Retinal pigment epithelial cell (primary cell): Measurements from ENCODE around the gene SLC30A2.

Experiments
- DNase-seq: peaks from one replicate; pipeline ENCODE4 v3.0.0-alpha.2; 2010; ENCODE audit warnings: low read depth
- H3K4me3 ChIP-seq: 2 replicates; pipeline ENCODE4 v1.5.1; 2011; ENCODE audit warnings: mild to moderate bottlenecking, low read length, control low read depth, moderate library complexity
- TF ChIP-seq, protein P1 (sequence below): conservative IDR thresholded peaks from 2 replicates; pipeline ENCODE4 v1.5.1; 2011; ENCODE audit warnings: low read depth, low read length, control low read depth, inconsistent platforms

SLC30A2 gene

DNA sequence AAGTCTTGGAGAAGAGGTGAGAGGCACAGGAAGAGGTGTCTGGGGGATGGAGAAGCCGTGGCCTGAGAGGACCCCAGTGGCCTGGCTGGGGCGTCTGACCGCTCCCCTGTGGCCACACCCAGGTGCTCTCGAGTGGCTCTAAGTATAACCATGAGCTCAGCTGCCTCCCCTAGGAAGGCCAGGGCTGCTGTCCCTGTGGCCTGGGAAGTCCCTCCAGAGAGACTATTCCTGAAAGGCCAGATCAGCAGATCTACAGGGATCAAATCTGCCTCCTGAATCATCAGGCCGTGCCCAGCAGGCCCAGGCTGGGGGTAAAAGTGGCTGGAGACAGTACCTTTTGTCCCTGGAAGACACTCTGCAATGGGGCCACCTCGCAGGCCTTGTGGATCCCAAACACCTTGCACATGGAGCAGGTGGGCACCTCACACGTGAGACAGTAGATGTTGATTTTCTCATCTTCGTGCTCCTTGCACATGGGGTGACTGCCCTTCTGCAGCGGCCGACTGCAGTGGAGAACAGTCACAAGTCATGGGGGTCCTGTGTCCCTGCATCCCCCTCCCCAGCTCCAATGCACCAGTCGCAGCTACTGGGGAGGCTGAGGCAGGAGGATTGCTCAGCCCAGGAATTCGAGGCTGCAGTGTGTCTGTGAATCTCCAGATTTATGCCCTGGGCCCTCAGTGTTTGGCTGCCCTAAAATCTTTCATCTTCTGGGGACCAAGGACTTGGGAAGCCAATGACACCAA, 15.1 kb upstream of the SLC30A2 start:
- DNase-seq: no peak
- TF ChIP-seq, protein P1, sequence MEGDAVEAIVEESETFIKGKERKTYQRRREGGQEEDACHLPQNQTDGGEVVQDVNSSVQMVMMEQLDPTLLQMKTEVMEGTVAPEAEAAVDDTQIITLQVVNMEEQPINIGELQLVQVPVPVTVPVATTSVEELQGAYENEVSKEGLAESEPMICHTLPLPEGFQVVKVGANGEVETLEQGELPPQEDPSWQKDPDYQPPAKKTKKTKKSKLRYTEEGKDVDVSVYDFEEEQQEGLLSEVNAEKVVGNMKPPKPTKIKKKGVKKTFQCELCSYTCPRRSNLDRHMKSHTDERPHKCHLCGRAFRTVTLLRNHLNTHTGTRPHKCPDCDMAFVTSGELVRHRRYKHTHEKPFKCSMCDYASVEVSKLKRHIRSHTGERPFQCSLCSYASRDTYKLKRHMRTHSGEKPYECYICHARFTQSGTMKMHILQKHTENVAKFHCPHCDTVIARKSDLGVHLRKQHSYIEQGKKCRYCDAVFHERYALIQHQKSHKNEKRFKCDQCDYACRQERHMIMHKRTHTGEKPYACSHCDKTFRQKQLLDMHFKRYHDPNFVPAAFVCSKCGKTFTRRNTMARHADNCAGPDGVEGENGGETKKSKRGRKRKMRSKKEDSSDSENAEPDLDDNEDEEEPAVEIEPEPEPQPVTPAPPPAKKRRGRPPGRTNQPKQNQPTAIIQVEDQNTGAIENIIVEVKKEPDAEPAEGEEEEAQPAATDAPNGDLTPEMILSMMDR: no peak
- no peak overlapping the region for H3K4me3 ChIP-seq

DNA sequence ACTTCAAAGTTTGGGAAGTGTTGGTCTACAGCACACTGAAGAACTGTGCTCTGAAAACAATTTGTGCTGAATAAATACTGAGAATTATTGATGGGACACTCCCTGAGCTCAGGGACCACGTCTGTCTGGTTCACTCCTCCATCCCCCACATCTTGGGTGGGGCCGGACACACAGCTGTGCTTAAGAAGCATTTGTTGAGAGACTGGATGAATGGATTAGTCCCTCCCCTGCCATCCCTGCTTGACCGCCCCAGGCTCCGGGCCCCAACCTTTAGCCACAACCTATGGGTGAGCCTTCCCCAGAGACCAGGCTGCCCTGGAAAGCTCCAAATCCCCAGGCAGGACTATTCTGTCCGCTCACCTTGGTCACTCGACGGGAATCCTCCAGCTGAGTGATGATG, 14.0 kb upstream of the SLC30A2 start:
- DNase-seq: no peak
- TF ChIP-seq, protein P1: no peak
- H3K4me3 ChIP-seq: no peak overlapping the region

DNA sequence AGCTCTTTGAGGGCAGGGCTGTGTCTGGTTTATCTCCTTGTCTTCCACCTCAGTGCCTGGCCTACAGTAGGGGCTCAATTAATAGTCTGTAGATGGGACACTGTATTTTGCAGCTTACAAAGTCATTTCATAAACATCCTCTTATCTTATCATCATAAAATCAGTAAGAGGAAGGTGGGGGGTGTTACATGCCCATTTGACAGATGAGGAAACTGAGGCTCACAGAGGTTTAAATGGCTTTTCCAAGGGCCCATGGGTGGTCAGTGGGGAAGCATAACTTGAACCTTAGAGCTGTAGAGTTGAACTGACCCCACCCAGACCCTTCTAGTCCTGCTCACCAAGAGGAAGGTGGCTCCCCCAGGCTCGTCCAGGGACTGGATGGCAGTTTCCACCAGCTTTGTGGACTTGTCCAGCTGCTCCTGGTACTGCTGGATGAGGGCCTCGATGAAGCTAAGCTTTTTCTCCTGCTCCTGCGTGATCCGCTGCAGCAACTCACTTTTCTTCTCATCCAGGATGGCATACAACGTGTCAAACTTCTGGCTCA, 12.2 kb upstream of the SLC30A2 start:
- no peak for DNase-seq
- TF ChIP-seq, protein P1: no peak
- H3K4me3 ChIP-seq: no peak overlapping the region

DNA sequence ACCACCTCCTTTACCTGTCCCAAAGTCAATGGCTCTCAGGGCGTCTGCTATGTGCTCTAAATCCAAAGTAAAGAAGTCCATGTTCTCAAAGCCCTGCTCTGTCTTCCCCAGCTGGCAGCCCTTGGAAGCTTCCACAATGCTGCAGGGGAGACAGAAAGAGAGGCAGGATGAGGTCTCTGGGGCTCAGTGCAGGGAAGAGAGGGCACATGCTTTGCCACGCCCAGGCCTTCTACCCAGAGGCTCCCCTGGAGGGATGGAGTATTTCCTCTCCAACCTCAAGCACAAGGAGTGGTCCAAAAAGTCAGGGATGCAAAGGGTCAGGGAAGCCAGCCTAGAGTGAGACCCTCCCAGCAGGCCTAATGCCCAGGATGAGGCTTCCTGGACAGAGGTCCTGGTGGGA, 11.3 kb upstream of the SLC30A2 start:
- DNase-seq: no peak
- H3K4me3 ChIP-seq: no peak overlapping the region
- TF ChIP-seq, protein P1: no peak

DNA sequence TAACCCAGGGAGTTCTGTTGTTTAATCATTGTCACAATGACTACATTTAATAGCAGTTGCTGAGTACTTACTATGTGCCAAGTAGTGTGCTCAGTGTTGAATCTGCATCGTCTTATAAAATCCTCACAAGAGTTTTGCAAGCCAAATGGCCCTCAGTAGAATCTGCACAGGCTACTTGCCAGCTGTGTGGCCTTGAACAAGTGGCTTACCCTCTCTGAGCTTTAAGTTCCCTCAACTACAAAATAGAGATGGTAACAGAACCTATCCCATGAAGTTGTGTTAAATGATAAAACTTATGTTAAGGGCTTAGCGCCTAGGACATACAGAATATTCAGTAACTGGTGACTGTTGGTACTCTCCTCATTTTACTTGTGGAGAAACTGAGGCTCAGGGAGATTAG, 9.1 kb upstream of the SLC30A2 start:
- DNase-seq: no peak
- TF ChIP-seq, protein P1: no peak
- no peak overlapping the region for H3K4me3 ChIP-seq

DNA sequence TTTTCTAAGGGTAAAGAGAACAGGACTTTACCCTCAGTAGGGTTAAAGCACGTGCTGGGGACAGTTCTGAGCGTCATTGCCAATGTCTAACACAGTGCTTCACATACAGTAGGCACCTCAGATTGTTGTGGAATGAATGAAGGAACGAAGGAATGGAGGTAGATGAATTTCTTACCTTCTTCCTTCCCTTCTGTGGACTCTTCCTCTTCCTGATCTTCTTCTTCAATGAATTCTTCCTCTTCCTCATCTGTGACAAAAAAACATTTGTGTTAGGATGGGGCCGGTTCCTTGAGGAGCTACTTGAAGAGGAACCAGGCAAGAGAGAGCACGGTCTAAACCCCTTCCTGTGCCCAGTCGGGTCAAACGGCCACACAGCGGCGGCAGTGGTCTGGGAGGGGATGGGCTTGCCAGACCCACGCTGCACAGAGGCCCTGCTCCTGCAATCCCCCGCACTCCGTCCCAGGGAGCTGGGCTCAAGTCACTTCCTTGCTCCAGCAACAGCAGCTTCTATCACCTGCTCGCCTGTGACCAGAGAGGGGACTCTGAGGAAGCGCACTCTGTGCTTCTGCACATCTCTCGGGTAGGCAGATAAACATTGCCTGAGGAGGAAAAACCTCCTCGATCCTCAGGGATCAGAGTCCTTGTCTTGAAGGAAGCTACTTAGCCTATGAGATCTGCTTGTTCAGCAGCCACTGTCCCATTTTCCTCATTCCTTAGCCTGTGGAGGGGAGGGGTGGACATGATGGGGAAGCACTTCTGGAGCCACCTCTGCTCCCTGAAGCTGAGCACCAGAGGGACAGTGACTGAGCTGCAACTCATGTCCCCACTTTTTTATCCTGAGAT, 8.0 kb upstream of the SLC30A2 start:
- TF ChIP-seq, protein P1: no peak
- no peak overlapping the region for H3K4me3 ChIP-seq
- DNase-seq: no peak

DNA sequence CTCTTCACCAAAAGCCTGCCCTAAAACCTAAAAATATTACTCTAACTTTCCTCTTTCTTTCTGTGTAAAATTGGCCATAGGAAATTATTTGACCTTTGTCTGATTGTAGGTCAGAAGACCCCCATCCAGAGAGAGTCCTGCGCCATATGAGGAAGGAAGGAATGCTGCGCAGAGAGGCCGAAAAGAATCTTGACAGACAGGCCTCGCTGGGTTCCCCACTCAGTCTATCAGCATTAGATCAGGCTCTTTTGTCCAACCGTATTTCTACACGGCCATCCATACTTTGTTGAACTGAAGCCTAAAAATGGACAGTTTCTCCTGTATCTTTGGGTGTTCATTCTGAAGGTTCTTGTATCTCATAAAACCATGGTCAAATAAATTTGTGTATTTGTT, 4.3 kb upstream of the SLC30A2 start:
- H3K4me3 ChIP-seq: no peak overlapping the region
- TF ChIP-seq, protein P1: no peak

More for the DNA sequence above, 4.3 kb upstream of the SLC30A2 start:
- DNase-seq: no peak
